Measurements from ENCODE around the gene EMC9.

The EMC9 gene

DNA sequence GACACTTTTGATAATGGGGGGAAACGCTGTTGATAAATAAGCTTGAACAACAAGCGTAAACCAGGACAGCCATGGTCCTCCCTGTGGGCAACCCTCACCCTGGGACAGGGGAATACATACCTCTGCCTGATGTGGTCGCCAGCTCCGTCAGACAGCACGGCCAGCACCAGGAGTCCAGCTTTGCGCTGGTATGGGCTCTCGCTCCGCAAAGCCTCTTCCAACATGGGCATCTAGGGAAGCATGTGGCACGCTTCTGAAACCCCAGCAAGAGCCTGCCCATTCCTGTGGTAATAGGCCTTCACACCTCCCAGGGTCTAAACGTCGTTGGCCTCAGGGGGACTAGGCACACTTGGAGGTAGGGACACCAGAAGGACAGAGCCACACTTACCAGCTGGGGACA is 44.4 kb upstream of the EMC9 start:
- peaks cover 60% of the 10 kb centered on the region for H3K36me3 ChIP-seq (ENCODE audit: insufficient read depth, low read length)
- H3K27ac ChIP-seq, result no peak overlapping the region

GRCh38 chr14:24185026-24185425 is 43.6 kb upstream of the EMC9 start:
- peaks cover 67% of the 10 kb centered on the region for H3K36me3 ChIP-seq (ENCODE audit: insufficient read depth, low read length)
- no peak overlapping the region for H3K27ac ChIP-seq
- no peak overlapping the region for H3K9ac ChIP-seq (ENCODE audit: insufficient read length)
- no peaks in the 10 kb centered on the region for H3K9me3 ChIP-seq (ENCODE audit: low read depth, low read length)
- no peak overlapping the region for H3K4me3 ChIP-seq
- TF ChIP-seq POLR2AphosphoS5 (IDR thresholded peaks at IDR 0.05; ENCODE audit: borderline replicate concordance, low read depth, low read length) (no peak), FOXP2 (optimal IDR thresholded peaks at IDR 0.05; ENCODE audit: control extremely low read depth, extremely low read length, insufficient read depth) (no peak), EZH2 (IDR thresholded peaks at IDR 0.05) (no peak)
- no peak for DNase-seq (ENCODE audit: low read depth, low spot score)

More for the DNA sequence above, 44.4 kb upstream of the EMC9 start:
- Histone ChIP-seq H3K9me3 (ENCODE audit: low read depth, low read length) (no peaks in the 10 kb centered on the region), H3K9ac (ENCODE audit: insufficient read length) (no peak overlapping the region), H3K4me3 (no peak overlapping the region)
- no peak for DNase-seq (ENCODE audit: low read depth, low spot score)
- TF ChIP-seq FOXP2 (optimal IDR thresholded peaks at IDR 0.05; ENCODE audit: control extremely low read depth, extremely low read length, insufficient read depth), result no peak
- no peak for TF ChIP-seq POLR2AphosphoS5 (IDR thresholded peaks at IDR 0.05; ENCODE audit: borderline replicate concordance, low read depth, low read length)
- no peak for TF ChIP-seq EZH2 (IDR thresholded peaks at IDR 0.05)

- no peak for TF ChIP-seq POLR2AphosphoS5 (IDR thresholded peaks at IDR 0.05; ENCODE audit: borderline replicate concordance, low read depth, low read length)
- no peak for TF ChIP-seq EZH2 (IDR thresholded peaks at IDR 0.05)
- TF ChIP-seq FOXP2 (optimal IDR thresholded peaks at IDR 0.05; ENCODE audit: control extremely low read depth, extremely low read length, insufficient read depth), result no peak
- no peaks in the 10 kb centered on the region for H3K9me3 ChIP-seq (ENCODE audit: low read depth, low read length)
- no peak overlapping the region for H3K27ac ChIP-seq
- H3K4me3 ChIP-seq, result no peak overlapping the region
- peaks cover 74% of the 10 kb centered on the region for H3K36me3 ChIP-seq (ENCODE audit: insufficient read depth, low read length)
- no peak overlapping the region for H3K9ac ChIP-seq (ENCODE audit: insufficient read length)
- no peak for DNase-seq (ENCODE audit: low read depth, low spot score)
Observed at GRCh38 chr14:24184104-24184970, 42.9 kb upstream of the EMC9 start.

DNA sequence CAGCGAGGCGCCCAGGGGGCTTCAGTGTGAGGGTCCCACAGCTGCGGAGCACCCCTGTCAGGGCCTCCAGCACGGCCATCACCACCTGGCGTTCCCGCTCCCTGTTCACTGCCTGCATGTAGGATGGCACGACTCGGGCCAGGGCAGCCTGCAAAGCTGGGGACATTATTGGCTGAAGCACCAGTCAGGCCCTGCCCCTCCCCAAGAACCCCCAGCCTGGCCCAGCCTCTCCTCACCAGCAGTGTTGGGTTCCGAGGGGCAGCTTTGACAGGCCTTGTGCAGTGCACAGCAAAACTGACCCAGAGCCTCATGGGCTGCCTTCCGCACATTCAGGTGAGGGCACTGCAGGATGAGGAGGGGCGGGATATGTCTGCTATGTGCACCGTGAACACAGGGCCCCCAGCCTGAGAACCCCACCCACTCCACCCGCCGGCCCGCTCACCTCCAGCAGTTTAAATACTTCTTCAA is 41.7 kb upstream of the EMC9 start:
- peaks cover 75% of the 10 kb centered on the region for H3K36me3 ChIP-seq (ENCODE audit: insufficient read depth, low read length)
- DNase-seq (ENCODE audit: low read depth, low spot score), result no peak
- no peak overlapping the region for H3K4me3 ChIP-seq
- no peak overlapping the region for H3K27ac ChIP-seq
- no peak for TF ChIP-seq POLR2AphosphoS5 (IDR thresholded peaks at IDR 0.05; ENCODE audit: borderline replicate concordance, low read depth, low read length)
- no peaks in the 10 kb centered on the region for H3K9me3 ChIP-seq (ENCODE audit: low read depth, low read length)
- H3K9ac ChIP-seq (ENCODE audit: insufficient read length), result no peak overlapping the region

DNA sequence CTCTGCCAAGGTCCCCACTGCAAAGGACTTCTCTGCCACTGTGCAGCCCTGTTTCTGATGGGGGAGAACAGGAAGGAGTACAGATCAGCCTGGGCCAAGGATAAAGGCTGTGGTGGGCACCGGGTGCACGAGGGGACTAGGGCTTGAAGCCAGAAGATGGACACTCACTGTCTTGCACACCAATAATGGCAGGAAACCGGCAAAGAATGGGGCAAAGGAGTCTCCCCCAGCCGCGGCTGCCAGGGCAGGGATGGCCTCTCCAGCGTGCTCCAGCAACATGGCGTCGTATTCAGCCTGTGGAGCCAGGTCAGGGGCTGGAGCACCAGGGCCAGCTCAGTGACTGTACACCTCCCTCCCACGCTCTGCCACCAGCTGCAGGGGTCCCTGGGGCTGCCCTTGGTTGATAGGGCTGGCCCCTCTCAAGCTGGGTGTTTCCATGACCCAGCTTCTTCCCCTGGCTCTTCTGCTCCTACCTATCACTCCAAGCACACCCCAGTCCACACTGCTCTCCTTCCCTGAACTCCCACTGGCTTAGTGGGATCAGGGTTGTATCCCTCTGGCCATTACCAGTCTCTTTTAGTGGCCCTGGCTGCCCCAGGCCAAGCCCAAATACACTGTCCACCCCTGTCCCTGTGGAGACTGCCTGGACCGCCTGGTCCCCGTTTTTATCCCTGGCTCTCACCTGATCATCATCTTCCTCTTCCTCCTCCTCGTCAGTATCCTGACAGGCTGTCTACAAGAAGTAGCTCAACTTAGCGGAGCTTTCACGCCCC is 40.9 kb upstream of the EMC9 start:
- TF ChIP-seq EZH2 (IDR thresholded peaks at IDR 0.05) (no peak), FOXP2 (optimal IDR thresholded peaks at IDR 0.05; ENCODE audit: control extremely low read depth, extremely low read length, insufficient read depth) (no peak), POLR2AphosphoS5 (IDR thresholded peaks at IDR 0.05; ENCODE audit: borderline replicate concordance, low read depth, low read length) (no peak)
- H3K4me3 ChIP-seq, result no peak overlapping the region
- H3K9me3 ChIP-seq (ENCODE audit: low read depth, low read length), result no peaks in the 10 kb centered on the region
- no peak for DNase-seq (ENCODE audit: low read depth, low spot score)
- peaks cover 75% of the 10 kb centered on the region for H3K36me3 ChIP-seq (ENCODE audit: insufficient read depth, low read length)
- H3K9ac ChIP-seq (ENCODE audit: insufficient read length), result no peak overlapping the region
- H3K27ac ChIP-seq, result no peak overlapping the region

DNA sequence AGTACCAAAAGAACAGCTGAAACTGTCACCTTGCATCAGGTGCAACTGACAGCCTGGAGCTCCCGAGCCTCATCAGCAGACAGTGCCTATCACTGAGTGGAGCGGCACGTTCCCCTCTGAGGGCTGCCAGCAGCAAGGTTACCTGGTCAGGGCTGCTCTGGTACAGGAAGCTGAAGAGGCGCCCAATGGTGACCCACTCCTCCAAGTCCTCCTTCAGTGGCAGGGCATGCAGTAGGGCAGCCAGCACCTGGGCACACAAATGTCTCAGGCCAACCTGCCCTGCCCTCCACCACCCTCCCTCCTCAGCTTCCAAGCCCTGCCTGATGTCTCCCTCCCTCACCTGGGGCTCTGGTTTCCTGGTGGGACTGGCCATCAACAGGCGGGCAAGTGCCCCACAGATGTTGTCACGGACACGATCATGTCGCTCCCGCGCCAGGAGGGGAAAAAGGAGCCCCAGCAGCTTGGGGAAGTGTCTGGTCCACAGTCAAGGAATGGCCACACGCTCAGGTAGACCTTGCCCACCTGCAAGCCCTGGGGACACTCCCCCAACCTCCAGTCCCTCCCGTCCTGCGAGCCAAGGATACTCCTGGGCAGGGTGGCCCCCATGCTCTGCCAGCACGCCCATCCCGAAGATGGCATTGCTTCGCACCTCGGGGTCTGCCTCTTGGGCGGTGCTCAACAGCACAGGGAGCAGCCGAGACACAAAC is 40.1 kb upstream of the EMC9 start:
- no peak for TF ChIP-seq FOXP2 (optimal IDR thresholded peaks at IDR 0.05; ENCODE audit: control extremely low read depth, extremely low read length, insufficient read depth)
- TF ChIP-seq POLR2AphosphoS5 (IDR thresholded peaks at IDR 0.05; ENCODE audit: borderline replicate concordance, low read depth, low read length), result no peak
- no peak for TF ChIP-seq EZH2 (IDR thresholded peaks at IDR 0.05)
- Histone ChIP-seq H3K4me3 (no peak overlapping the region), H3K27ac (no peak overlapping the region), H3K9ac (ENCODE audit: insufficient read length) (no peak overlapping the region), H3K36me3 (ENCODE audit: insufficient read depth, low read length) (peaks cover 68% of the 10 kb centered on the region), H3K9me3 (ENCODE audit: low read depth, low read length) (no peaks in the 10 kb centered on the region)
- no peak for DNase-seq (ENCODE audit: low read depth, low spot score)

- Histone ChIP-seq H3K4me3 (no peak overlapping the region), H3K9me3 (ENCODE audit: low read depth, low read length) (no peaks in the 10 kb centered on the region), H3K36me3 (ENCODE audit: insufficient read depth, low read length) (peaks cover 54% of the 10 kb centered on the region; the same call in 1 of the 2 replicates), H3K9ac (ENCODE audit: insufficient read length) (no peak overlapping the region), H3K27ac (no peak overlapping the region)
- no peak for DNase-seq (ENCODE audit: low read depth, low spot score)
- no peak for TF ChIP-seq FOXP2 (optimal IDR thresholded peaks at IDR 0.05; ENCODE audit: control extremely low read depth, extremely low read length, insufficient read depth)
- no peak for TF ChIP-seq EZH2 (IDR thresholded peaks at IDR 0.05)
- no peak for TF ChIP-seq POLR2AphosphoS5 (IDR thresholded peaks at IDR 0.05; ENCODE audit: borderline replicate concordance, low read depth, low read length)
Observed at GRCh38 chr14:24179961-24180796, 38.8 kb upstream of the EMC9 start.
